GM19467 (cell line): ENCODE results near the gene WDFY1.

Source experiments
- ATAC-seq: cut with Tn5 transposase; IDR thresholded peaks from one replicate; pipeline ENCODE4 v1.9.1; 2021; ENCODE audit warnings: mild to moderate bottlenecking, moderate library complexity; ENCODE audit not compliant: unreplicated experiment

The WDFY1 gene

DNA sequence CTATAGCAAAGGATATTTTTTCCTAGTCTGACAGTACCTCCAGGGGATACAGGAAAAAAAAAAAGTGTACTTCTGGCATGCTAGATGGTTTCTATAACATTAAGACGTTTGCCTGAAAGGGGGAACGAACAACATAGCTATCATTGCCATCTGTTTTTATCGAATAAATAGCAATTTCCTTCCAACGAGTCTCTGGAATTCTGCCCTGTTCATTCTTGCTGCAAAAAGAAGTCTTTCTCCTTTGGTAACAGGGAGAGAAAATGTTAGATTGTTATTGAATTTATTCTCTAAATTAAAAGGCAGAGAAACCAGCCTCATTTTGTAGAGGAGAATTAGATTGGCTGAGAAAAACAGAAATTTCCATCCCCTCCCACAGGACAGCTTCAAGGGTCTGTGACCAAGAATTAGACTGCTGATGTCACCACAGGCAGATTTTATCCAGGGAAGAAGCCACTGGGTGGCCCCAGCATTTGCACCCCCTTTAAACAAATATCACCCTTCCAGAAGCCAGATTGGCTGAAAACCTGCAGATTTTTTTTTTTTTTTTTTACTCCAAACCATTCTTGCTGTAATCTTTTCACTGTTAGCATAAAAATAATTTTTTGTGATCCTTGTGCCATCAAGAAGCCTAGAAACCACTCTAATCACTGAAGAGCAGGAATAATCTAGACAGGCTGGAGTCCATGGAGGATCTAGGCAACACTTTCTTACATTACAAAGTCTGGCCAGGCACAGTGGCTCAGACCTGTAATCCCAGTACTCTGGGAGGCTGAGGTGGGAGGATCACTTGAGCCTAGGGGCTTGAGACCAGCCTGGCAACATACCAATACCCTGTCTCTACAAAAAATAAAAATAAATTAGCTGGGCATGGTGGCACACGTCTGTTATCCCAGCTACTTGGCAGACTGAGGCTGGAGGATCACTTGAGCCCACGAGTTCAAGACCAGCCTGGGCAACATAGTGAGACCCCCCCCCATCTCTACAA, 12.0 kb downstream of the WDFY1 start:
- no peak for ATAC-seq

GRCh38 chr2:223930103-223930976, 14.8 kb downstream of the WDFY1 start:
- no peak for ATAC-seq

- ATAC-seq, result no peak
These were observed 15.5 kb downstream of the WDFY1 start for GRCh38 chr2:223929571-223930102.

- no peak for ATAC-seq
These were observed 16.8 kb downstream of the WDFY1 start for GRCh38 chr2:223928113-223929006.

GRCh38 chr2:223925106-223925505, 20.0 kb downstream of the WDFY1 start:
- ATAC-seq, result no peak

DNA sequence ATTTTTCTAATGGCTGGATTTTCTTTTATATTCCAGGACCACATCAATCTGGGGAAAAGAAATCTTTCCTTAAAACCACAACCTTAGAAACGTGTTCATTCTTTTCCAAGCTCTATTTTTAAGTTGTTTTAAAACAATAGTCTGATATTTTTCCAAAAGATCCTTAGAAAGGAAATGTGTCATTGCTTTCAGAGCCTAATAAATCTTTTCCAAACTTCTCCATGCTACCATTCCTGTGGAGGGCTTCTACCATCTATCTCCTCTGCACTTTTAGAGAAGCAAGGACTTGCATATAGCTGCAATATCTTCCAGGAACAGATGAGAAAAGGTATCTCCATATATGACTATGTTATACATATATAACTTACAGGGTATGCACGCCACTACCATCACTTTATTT, 21.2 kb downstream of the WDFY1 start:
- ATAC-seq, result no peak

DNA sequence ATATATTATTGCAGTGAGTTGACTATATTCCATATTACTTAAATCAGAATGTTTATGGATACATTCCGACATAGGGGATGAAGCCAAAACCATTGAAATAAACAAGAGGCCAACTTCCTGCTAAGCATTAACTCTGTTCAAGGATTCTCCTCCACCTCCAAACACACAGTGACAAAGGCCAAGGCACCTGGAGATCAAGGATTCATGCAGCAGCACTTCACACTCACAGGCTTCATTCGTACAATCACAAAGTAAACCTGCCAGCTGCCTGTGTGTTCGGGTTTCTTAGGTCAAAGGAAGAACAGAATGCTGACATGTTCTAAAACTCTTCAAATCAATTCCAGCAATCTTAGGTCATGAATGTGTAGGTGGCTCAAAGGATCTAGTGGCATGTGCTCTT, 22.8 kb downstream of the WDFY1 start:
- no peak for ATAC-seq

DNA sequence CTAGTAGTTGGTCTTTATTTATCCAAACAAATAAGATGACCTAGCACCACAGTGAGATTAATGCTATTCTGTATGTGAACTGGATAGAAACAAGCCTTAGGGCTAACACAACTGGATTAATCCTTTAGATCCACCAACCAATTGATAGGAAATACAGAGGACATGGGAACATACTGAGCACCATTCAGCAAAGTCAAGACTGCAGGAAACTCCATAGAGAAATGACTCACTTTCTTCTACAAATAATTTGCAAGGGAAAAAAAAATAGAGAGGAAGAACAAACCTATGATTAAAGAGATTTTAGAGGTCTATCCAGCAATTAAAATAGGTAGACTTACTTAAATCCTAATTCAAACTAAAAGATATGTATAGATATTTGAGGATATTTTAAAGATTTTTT, 23.9 kb downstream of the WDFY1 start:
- ATAC-seq, result no peak

DNA sequence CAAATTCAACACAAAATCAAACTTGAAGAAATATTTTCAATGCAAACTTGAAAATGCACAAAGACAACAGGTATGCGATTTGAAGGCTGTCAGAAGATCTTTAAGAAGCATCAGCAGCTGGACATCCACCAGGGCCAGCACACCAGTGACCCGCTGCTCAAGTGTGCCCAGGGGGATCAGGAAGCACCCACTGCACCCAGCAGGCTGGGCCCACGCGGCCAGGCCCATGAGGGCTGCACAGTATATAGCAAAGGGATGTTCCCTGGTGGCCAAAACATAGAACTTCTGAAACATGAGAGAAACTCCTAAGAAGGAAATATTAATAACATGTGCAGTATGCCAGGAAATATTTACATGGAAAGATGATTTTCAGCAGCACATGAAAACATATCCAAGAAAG, 25.0 kb downstream of the WDFY1 start:
- ATAC-seq, result no peak

- ATAC-seq, result no peak
These were observed 26.4 kb downstream of the WDFY1 start for GRCh38 chr2:223918671-223919134.

- ATAC-seq, result no peak
These were observed 28.8 kb downstream of the WDFY1 start for GRCh38 chr2:223916181-223916920.

GRCh38 chr2:223915071-223915470, 30.1 kb downstream of the WDFY1 start:
- ATAC-seq, result no peak

DNA sequence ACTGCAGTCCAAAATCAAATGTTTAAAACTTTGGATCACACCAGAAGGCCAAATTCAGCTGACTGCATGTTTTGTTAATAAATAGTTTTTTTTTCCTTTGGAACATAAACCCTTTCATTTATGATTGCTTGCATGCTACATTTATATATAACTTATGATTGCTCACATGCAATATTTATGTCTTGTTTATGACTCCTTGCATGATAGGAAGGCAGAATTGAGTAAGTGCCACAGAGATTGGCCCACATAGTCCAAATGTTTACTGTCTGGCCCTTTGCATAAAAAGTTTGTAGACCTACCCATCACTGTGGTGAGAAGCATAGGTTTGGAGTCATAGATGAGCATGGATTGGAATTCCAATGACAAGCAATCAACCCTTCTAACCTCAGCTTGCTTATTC, 30.8 kb downstream of the WDFY1 start:
- ATAC-seq, result no peak

GRCh38 chr2:223909001-223909741, 36.0 kb downstream of the WDFY1 start:
- ATAC-seq, result no peak

GRCh38 chr2:223908304-223908998, 36.7 kb downstream of the WDFY1 start:
- no peak for ATAC-seq

- ATAC-seq, result no peak
These were observed 39.1 kb downstream of the WDFY1 start for GRCh38 chr2:223905996-223906395.

- ATAC-seq, result no peak
These were observed 43.3 kb downstream of the WDFY1 start for GRCh38 chr2:223901854-223902253.

- no peak for ATAC-seq
These were observed 43.8 kb downstream of the WDFY1 start for GRCh38 chr2:223901311-223901710.
